NB4 (cell line): ENCODE data around the gene KRTAP10-9.
A peak's percentile ranks its signal among the peaks of the same experiment; 100 is the strongest.
"Not testable (repeated sequence)": the region's sequence is repeated elsewhere in the genome, so short reads cannot be mapped to it uniquely, and the experiment has no call there.

Experiments
- DNase-seq: peaks from one replicate; pipeline ENCODE4 v3.0.0; 2010; ENCODE audit warnings: low read depth
- H3K4me3 ChIP-seq: one replicate; pipeline ENCODE4 v1.5.1; 2011; ENCODE audit warnings: mild to moderate bottlenecking, low read depth, low read length, moderate library complexity
- CTCF ChIP-seq: IDR thresholded peaks from one replicate; pipeline ENCODE4 v1.5.1; 2012; ENCODE audit warnings: low read depth, low read length
- MAX ChIP-seq: IDR thresholded peaks from 2 replicates; pipeline ENCODE4 v1.6.1; 2011; ENCODE audit warnings: low read depth, low read length
- MYC ChIP-seq: IDR thresholded peaks from 2 replicates; pipeline ENCODE4 v1.6.1; 2011; ENCODE audit warnings: low read depth, low read length
- POLR2A ChIP-seq: IDR thresholded peaks from 2 replicates; pipeline ENCODE4 v1.6.1; 2011; ENCODE audit warnings: mild to moderate bottlenecking; ENCODE audit not compliant: insufficient read length; ENCODE audit errors: extremely low read depth

Gene KRTAP10-9

GRCh38 chr21:44589586-44590305 is 37.1 kb upstream of the KRTAP10-9 start:
- no peak for DNase-seq
- H3K4me3 ChIP-seq = no peak overlapping the region
- TF ChIP-seq MAX (no peak), MYC (no peak), POLR2A (no peak), CTCF (no peak)

- no peak for TF ChIP-seq MYC
- TF ChIP-seq MAX = no peak
- TF ChIP-seq POLR2A = no peak
- no peak for TF ChIP-seq CTCF
- no peak for DNase-seq
- H3K4me3 ChIP-seq = no peak overlapping the region
Observed at GRCh38 chr21:44590311-44590721, 36.6 kb upstream of the KRTAP10-9 start.

GRCh38 chr21:44590897-44591800 is 35.7 kb upstream of the KRTAP10-9 start:
- DNase-seq, H3K4me3 ChIP-seq: not testable (repeated sequence)

GRCh38 chr21:44591801-44592130 is 35.1 kb upstream of the KRTAP10-9 start:
- not testable (repeated sequence) for H3K4me3 ChIP-seq, DNase-seq

GRCh38 chr21:44592446-44593311 is 34.2 kb upstream of the KRTAP10-9 start, which contains the start of gene KRTAP10-6:
Gene KRTAP10-6 (minus strand): TSS chr21:44592505. CDS start chr21:44592484, 21 bp downstream.
- TF ChIP-seq MAX = no peak
- no peak for TF ChIP-seq CTCF
- TF ChIP-seq MYC = no peak
- no peak for TF ChIP-seq POLR2A
- H3K4me3 ChIP-seq = no peak within 1 kb of the TSS
- no peak for DNase-seq

GRCh38 chr21:44593598-44594405 is 33.1 kb upstream of the KRTAP10-9 start:
- no peak for TF ChIP-seq POLR2A
- TF ChIP-seq MAX = peak; percentile 60
- DNase-seq = peak; percentile 52
- H3K4me3 ChIP-seq = no peak overlapping the region
